Activated T-cell treated with anti-CD3 and anti-CD28 coated beads, Interleukin-2, amount 50 U/mL, for 72 hours (primary cell): ENCODE data around the gene NKAIN2. TPM values are rescaled to one million over a fixed set of nuclear protein-coding genes. Genes with fewer than 3 reads are reported as not detected.
"Not testable (repeated sequence)": the region's sequence is repeated elsewhere in the genome, so short reads cannot be mapped to it uniquely, and the experiment has no call there.

Experiments used
- ATAC-seq, 2 donors: fragments of 150-1000 bp; cut with Tn5 transposase; replicated peaks in 1 of 2; 2 replicates each; pipeline ENCODE4 v1.10.0; 2021; ENCODE audit warnings: moderate library complexity in 2 of 2, mild to moderate bottlenecking in 1 of 2
- DNase-seq, 2 donors: peaks; one replicate each; pipeline ENCODE4 v3.0.0; 2021 to 2022; ENCODE audit warnings: mixed read lengths in 1 of 2
- H3K27ac Mint-ChIP-seq: one replicate; pipeline ENCODE4 v1.8.0; 2022; ENCODE audit warnings: mild to moderate bottlenecking, moderate library complexity, mixed read lengths
- H3K27me3 Mint-ChIP-seq: one replicate; pipeline ENCODE4 v1.8.0; 2022; ENCODE audit warnings: low read depth, mixed read lengths
- H3K36me3 Mint-ChIP-seq, 2 donors: one replicate each; pipeline ENCODE4 v1.8.0; 2022; ENCODE audit warnings: mixed read lengths in 2 of 2, mild to moderate bottlenecking in 1 of 2; ENCODE audit not compliant: insufficient read depth in 2 of 2
- H3K4me1 Mint-ChIP-seq: one replicate; pipeline ENCODE4 v1.8.0; 2022; ENCODE audit warnings: low read depth, mixed read lengths
- H3K4me3 Mint-ChIP-seq, 2 donors: one replicate each; pipeline ENCODE4 v1.8.0; 2022; ENCODE audit warnings: mild to moderate bottlenecking in 2 of 2, mixed read lengths in 2 of 2, moderate library complexity in 2 of 2
- H3K9me3 Mint-ChIP-seq, 2 donors: one replicate each; pipeline ENCODE4 v1.8.0; 2022; ENCODE audit warnings: mixed read lengths in 2 of 2
- total RNA-seq, 2 donors: library from RNA; stranded (reverse); gene quantifications; one replicate each; pipeline ENCODE4 v1.2.3, GENCODE V29; 2022

Gene NKAIN2
- total RNA-seq, 2 donors from 2014 or later, result not detected

GRCh38 chr6:124703541-124703940, 899.9 kb downstream of the NKAIN2 start:
- Mint-ChIP-seq H3K36me3 (no peaks in the 10 kb centered on the region), H3K27ac (no peak overlapping the region), H3K4me3 (no peak overlapping the region), H3K4me1 (no peaks in the 10 kb centered on the region), H3K9me3 (no peaks in the 10 kb centered on the region), H3K27me3 (no peaks in the 10 kb centered on the region)
- DNase-seq (no peak), ATAC-seq (no peak)

- not testable (repeated sequence) for H3K9me3 Mint-ChIP-seq, ATAC-seq, DNase-seq, H3K4me3 Mint-ChIP-seq, H3K36me3 Mint-ChIP-seq, H3K27me3 Mint-ChIP-seq, H3K27ac Mint-ChIP-seq, H3K4me1 Mint-ChIP-seq
Observed at GRCh38 chr6:124712532-124712931, 908.9 kb downstream of the NKAIN2 start.

GRCh38 chr6:124714728-124715127, 911.1 kb downstream of the NKAIN2 start:
- Mint-ChIP-seq H3K4me3 (no peak overlapping the region), H3K36me3 (peaks cover 0 to under 1% of the 10 kb centered on the region in 2 donors), H3K4me1 (no peaks in the 10 kb centered on the region), H3K27ac (no peak overlapping the region), H3K9me3 (peaks cover 0 to 6% of the 10 kb centered on the region in 2 donors), H3K27me3 (no peaks in the 10 kb centered on the region)
- DNase-seq (no peak), ATAC-seq (no peak)

GRCh38 chr6:124719913-124720312, 916.2 kb downstream of the NKAIN2 start:
- Mint-ChIP-seq H3K9me3 (peaks cover under 1 to 3% of the 10 kb centered on the region in 2 donors), H3K4me1 (no peaks in the 10 kb centered on the region), H3K36me3 (no peaks in the 10 kb centered on the region), H3K27ac (no peak overlapping the region), H3K27me3 (no peaks in the 10 kb centered on the region), H3K4me3 (no peak overlapping the region)
- ATAC-seq, result no peak
- no peak for DNase-seq

- H3K9me3 Mint-ChIP-seq, result peaks cover 0 to 1% of the 10 kb centered on the region in 2 donors
- no peak overlapping the region for H3K4me3 Mint-ChIP-seq
- ATAC-seq (no peak), DNase-seq (no peak)
- no peaks in the 10 kb centered on the region for H3K4me1 Mint-ChIP-seq
- no peaks in the 10 kb centered on the region for H3K27me3 Mint-ChIP-seq
- H3K27ac Mint-ChIP-seq, result no peak overlapping the region
- no peaks in the 10 kb centered on the region for H3K36me3 Mint-ChIP-seq
Observed at GRCh38 chr6:124721331-124721730, 917.7 kb downstream of the NKAIN2 start.

- Mint-ChIP-seq H3K4me3 (no peak overlapping the region), H3K36me3 (no peaks in the 10 kb centered on the region), H3K4me1 (no peaks in the 10 kb centered on the region), H3K9me3 (peaks cover 0 to 1% of the 10 kb centered on the region in 2 donors), H3K27ac (no peak overlapping the region), H3K27me3 (no peaks in the 10 kb centered on the region)
- no peak for DNase-seq
- ATAC-seq, result no peak
Observed at GRCh38 chr6:124722141-124722878, 918.6 kb downstream of the NKAIN2 start.

- Mint-ChIP-seq H3K4me3 (no peak overlapping the region), H3K27ac (no peak overlapping the region)
- ATAC-seq, result no peak
Observed at GRCh38 chr6:124723671-124724070, 920.0 kb downstream of the NKAIN2 start.

GRCh38 chr6:124737804-124738203, 934.1 kb downstream of the NKAIN2 start:
- H3K4me1 Mint-ChIP-seq, H3K9me3 Mint-ChIP-seq, DNase-seq, H3K27me3 Mint-ChIP-seq, H3K27ac Mint-ChIP-seq, ATAC-seq, H3K36me3 Mint-ChIP-seq, H3K4me3 Mint-ChIP-seq: not testable (repeated sequence)

More at GRCh38 chr6:124723671-124724070, 920.0 kb downstream of the NKAIN2 start:
- no peak for DNase-seq
- Mint-ChIP-seq H3K27me3 (no peaks in the 10 kb centered on the region), H3K36me3 (no peaks in the 10 kb centered on the region), H3K4me1 (no peaks in the 10 kb centered on the region), H3K9me3 (peaks cover 0 to 1% of the 10 kb centered on the region in 2 donors)

- Mint-ChIP-seq H3K36me3 (no peaks in the 10 kb centered on the region), H3K27ac (no peak overlapping the region), H3K9me3 (peaks cover 0 to 3% of the 10 kb centered on the region in 2 donors), H3K4me1 (no peaks in the 10 kb centered on the region), H3K4me3 (no peak overlapping the region), H3K27me3 (no peaks in the 10 kb centered on the region)
- DNase-seq (no peak), ATAC-seq (no peak)
Observed at GRCh38 chr6:124738482-124738881, 934.8 kb downstream of the NKAIN2 start.

GRCh38 chr6:124741341-124741740, 937.7 kb downstream of the NKAIN2 start:
- no peaks in the 10 kb centered on the region for H3K27me3 Mint-ChIP-seq
- H3K27ac Mint-ChIP-seq, result no peak overlapping the region
- H3K36me3 Mint-ChIP-seq, result no peaks in the 10 kb centered on the region
- no peak for DNase-seq
- H3K4me3 Mint-ChIP-seq, result no peak overlapping the region
- no peak for ATAC-seq
- no peaks in the 10 kb centered on the region for H3K4me1 Mint-ChIP-seq
- peaks cover 0 to 3% of the 10 kb centered on the region in 2 donors for H3K9me3 Mint-ChIP-seq

- H3K4me3 Mint-ChIP-seq, result no peak overlapping the region
- ATAC-seq (no peak), DNase-seq (no peak)
- H3K9me3 Mint-ChIP-seq, result no peaks in the 10 kb centered on the region
- no peaks in the 10 kb centered on the region for H3K27me3 Mint-ChIP-seq
- H3K36me3 Mint-ChIP-seq, result no peaks in the 10 kb centered on the region
- H3K4me1 Mint-ChIP-seq, result no peaks in the 10 kb centered on the region
- no peak overlapping the region for H3K27ac Mint-ChIP-seq
Observed at GRCh38 chr6:124742971-124743370, 939.3 kb downstream of the NKAIN2 start.

GRCh38 chr6:124743420-124743819, 939.8 kb downstream of the NKAIN2 start:
- Mint-ChIP-seq H3K4me1 (no peaks in the 10 kb centered on the region), H3K27ac (no peak overlapping the region), H3K27me3 (no peaks in the 10 kb centered on the region), H3K36me3 (no peaks in the 10 kb centered on the region), H3K9me3 (no peaks in the 10 kb centered on the region), H3K4me3 (no peak overlapping the region)
- no peak for ATAC-seq
- DNase-seq, result no peak

- H3K4me3 Mint-ChIP-seq, result no peak overlapping the region
- no peak overlapping the region for H3K27ac Mint-ChIP-seq
- no peaks in the 10 kb centered on the region for H3K36me3 Mint-ChIP-seq
- DNase-seq (no peak), ATAC-seq (no peak)
- no peaks in the 10 kb centered on the region for H3K27me3 Mint-ChIP-seq
- H3K4me1 Mint-ChIP-seq, result no peaks in the 10 kb centered on the region
- H3K9me3 Mint-ChIP-seq, result no peaks in the 10 kb centered on the region
Observed at GRCh38 chr6:124747349-124747748, 943.7 kb downstream of the NKAIN2 start.

GRCh38 chr6:124748778-124749177, 945.1 kb downstream of the NKAIN2 start:
- no peaks in the 10 kb centered on the region for H3K27me3 Mint-ChIP-seq
- no peaks in the 10 kb centered on the region for H3K4me1 Mint-ChIP-seq
- no peak overlapping the region for H3K27ac Mint-ChIP-seq
- H3K4me3 Mint-ChIP-seq, result no peak overlapping the region
- no peaks in the 10 kb centered on the region for H3K9me3 Mint-ChIP-seq
- H3K36me3 Mint-ChIP-seq, result no peaks in the 10 kb centered on the region
- DNase-seq, result no peak
- ATAC-seq, result no peak
